Measurements from ENCODE around the gene PLA2G6. TPM values are rescaled to one million over a fixed set of nuclear protein-coding genes. Genes with fewer than 3 reads are reported as not detected.

The PLA2G6 gene
- total RNA-seq, 1 donor from 2014 or later, result 54.1 TPM

DNA sequence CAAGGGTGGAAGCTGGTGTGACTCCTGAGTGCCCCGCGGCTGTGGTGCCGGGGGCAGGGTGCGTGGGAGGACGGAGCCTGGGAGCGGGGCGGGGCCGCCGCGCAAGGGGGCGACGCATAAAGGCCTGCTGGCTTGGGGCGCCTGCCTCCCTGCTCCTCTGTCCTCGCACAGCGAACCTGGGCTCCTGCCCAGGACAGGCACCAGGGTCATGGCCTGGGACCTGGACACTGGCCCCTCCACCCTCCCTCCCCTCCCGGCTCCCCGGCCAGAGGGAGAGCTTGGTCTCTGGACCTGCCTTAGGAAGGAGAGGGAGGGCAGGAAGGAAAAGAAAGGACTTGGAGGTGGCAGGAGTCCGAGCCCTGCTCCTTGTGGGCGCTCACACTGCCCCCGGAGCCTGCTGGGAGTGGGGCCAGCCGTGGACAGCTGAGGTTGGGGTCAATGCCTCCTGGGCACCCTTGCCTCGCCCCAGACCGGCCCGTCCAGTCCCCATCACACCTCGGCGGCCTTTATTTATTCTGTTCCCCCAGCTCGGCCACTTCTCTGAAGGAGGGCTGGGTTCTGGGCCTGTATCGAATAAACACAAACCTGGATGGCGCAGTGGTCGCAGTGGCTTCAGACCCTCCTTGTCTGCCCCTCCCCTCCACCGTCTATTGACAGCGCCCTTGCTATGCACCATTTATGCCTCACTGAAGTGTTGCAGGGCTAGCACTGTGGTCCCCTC lies 106.4 kb downstream of the PLA2G6 start:
- no peak for DNase-seq (ENCODE audit: low spot score)

DNA sequence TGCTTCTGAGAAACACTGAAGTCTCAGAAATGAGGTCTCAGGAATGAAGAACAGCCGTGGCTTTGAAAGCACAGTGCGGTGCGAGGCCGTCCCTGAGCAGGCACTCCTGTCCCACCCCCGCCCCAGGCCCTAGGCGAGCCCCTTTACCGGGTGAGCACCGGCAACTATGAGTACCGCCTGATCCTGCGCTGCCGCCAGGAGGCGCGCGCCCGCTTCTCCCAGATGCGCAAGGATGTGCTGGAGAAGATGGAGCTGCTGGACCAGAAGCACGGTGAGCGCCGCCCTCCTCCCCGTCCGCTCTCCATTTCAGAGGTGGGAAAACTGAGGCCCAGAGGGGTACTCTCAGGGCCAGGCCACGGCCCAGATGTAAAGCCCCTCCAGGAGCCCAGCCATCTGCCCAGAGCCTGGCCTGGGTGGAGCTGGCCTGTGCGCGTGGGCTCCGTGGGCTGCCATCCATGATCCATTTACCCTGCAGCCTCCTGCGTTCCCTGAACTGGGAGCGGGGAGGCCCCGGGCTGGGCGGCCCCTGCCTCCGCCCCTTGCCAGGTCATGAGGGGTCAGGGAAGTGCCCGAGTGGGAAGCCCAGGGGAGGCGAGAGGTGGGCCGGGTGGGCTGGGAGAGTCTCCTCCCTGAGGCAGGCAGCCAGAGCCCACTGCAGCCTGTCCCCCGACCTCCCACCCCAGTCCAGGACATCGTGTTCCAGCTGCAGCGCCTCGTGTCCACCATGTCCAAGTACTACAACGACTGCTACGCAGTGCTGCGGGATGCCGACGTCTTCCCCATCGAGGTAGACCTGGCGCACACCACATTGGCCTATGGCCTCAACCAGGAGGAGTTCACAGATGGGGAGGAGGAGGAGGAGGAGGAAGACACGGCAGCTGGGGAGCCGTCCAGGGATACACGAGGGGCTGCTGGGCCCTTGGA lies 107.2 kb downstream of the PLA2G6 start:
- DNase-seq (ENCODE audit: low spot score), result no peak

DNA sequence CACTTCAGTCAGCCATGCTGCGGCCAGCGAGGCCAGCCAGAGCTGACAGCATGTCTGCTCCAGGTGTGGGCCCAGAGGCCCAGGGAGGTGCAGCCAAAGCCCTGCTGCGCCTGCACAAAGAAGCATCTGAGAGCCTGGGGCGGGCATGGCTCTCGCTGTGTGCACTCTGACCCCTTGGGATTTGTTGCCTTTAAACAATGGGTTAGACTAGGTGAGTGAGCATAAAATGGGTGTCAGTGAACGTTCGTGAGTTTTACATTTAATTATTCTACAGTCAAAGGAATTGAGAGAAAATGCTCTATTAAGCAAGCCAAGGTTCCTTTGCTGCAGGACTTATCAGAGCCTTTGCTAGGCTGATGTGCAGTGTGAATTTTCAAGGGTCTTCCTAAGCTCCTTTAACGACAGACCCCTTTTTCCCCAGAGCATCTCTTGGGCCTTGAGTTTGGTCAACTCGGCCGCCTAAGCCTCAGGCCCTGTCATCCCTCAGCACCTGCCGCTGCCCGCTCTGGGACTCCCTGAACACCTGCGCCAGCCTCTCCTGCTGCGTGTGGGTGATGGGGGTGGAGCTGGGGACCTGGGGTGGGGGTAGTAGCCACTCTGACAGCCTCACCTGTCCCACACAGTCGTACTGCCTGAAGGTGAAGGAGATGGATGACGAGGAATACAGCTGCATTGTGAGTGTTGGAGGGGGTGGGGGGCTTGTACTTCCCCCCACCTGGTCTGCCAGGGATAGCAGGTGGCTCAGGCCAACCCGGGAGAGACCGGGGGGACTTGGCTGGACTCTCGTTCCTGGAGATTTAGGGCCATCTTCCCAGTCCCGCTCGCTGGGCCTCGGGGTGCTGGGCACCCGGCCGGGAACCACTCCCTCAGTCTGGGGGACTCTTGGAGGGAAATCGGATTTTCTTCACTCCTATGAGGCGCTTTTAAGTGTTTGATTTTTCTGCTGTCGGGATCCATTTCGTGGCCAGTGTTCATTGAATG lies 108.2 kb downstream of the PLA2G6 start:
- no peak for DNase-seq (ENCODE audit: low spot score)

DNA sequence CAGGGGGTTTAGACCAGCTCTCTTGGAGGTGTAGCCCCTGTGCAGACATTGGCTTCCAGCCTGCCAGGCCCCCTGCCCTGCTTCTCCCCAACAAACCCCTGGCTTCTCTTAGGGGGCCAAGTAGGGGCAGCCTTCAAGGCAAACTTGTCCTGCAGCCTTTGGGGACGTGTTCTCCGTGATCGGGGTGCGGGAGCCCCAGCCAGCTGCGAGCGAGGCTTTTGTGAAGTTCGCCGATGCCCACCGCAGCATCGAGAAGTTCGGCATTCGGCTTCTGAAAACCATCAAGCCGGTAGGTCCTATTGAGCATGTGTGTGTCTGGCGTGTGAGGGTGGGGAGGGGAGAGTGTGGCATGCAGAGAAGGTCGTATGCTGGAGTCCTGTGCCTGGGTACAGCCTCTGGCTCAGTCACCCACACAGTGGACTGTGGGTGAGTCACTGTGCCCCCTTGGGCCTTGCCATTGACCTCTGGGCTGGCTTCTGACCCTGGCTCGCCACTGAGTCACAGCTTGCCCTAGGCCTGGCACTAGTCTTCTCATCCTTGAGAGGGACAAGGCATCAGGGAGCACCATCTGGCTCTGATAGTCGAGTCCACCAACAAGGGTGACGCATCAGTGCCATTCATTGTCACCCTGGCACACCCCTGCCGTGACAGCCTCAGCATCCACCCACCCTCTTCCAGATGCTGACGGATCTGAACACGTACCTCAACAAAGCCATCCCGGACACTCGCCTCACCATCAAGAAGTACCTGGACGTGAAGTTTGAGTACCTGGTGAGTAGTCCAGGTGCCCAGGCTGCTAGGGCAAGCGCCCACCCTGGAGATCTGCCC lies 109.1 kb downstream of the PLA2G6 start:
- DNase-seq (ENCODE audit: low spot score), result no peak

DNA sequence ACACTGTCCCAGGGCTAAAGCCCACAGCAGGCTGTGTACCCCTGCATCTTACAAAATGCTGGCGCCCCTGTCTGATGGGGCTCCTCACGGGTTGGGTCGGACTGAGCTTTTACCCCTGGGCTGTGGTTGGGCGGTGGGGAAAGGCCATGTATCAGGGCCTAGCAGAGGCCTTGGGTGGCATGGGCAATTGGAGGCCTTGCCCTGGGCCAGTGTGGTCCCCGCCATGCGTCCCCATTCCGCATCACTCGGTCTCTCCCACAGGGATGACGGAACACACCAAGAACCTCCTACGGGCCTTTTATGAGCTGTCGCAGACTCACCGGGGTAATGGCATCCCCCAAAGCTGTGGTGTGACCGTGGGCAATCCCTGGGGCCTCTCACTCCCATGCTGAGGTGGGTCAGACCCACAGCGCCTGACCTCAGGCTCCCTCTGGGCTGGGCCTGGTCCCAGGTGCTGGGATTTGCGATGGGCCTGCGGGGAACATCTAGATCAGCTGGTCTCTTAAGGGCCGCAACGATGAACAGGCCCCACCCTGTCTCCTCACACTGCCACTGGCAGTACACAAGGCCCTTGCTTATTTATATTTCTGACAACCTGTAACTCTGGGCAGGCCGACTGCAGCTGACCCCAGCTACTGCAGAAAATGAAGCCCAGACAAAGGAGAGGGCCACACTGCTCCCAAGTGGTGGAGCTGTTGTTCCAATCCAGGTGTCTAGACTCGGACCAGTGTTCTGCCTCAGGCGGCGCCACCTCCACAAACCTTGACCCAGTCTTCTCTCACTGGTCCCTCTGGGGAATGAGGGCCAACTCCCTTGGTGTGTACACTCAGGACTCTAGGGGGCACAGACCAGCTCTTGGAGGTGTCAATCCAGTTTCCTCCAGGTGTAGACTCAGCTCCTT lies 110.0 kb downstream of the PLA2G6 start:
- no peak for DNase-seq (ENCODE audit: low spot score)

DNA sequence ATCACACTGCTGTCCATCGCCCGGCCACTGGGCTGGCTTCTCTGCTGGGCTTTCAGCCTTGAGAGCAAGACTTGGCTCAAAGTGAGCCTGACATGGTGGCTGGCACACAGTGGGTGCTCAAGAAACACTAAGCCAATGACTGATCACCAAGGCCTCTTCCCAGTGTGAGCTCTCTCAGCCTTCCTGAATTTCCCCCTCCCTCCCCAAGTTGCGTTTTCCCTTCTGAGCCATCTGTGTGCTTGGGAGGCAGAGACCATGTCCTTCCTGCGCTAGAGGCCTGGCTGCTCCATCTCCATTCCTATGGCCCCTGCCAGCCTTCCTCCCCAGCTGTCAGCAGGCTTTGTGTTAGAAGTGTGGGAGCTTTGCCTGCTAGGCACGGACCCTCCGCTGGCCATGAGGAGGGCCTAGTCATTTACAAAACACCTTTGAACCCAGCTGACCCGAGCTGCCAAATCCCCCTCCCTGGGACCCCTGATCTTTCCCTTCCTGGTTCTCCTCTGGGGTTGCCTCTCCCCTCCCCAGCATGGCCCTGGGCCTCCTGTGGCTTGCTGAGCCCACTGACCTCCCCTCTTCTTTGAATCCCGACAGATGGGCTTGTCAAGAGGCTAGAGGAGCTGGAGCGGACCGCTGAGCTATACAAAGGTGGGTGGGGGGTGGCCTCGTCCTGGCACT lies 111.2 kb downstream of the PLA2G6 start:
- no peak for DNase-seq (ENCODE audit: low spot score)

DNA sequence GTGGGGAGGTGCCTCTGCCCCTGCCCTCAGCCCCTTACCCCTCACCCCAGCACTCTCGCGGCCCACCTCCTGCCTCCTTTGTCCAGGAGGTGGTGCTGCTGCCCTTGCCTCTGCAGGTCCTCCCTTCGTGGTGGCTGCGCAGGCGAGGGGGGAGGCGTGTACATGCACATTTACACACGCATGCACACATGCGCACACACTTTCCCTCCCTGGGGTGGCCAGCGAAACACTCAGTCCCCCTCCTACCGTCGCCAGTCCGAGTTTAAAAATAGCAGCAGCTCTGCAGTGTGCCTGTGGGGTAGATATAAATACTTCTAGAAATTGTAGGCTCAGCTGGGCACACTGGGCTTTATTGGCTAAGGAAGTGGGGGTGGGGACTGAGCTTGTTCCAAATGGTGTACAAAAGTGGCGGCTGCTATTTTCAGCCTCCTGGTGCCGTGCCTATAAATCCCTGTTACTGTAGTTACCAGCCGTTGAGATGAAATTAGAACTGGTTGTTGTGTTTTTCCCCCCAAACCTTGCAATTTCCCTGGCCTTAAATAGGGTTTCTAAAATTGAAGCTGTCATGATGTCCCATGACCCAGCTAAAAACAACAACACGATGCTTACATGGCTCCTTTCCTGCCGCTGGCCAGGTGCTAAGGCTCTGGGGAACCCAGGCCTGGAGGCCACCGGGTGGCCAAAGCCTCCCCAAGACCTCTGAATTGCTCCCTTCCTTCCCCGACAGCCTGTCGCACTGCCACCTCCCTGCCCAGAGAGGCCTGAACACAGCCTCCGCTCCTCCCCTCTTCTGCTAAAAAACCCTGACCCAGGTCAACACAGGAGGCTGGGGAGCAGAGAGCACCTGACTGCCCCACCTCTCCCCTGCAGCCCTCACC lies 112.0 kb downstream of the PLA2G6 start:
- DNase-seq (ENCODE audit: low spot score), result no peak

DNA sequence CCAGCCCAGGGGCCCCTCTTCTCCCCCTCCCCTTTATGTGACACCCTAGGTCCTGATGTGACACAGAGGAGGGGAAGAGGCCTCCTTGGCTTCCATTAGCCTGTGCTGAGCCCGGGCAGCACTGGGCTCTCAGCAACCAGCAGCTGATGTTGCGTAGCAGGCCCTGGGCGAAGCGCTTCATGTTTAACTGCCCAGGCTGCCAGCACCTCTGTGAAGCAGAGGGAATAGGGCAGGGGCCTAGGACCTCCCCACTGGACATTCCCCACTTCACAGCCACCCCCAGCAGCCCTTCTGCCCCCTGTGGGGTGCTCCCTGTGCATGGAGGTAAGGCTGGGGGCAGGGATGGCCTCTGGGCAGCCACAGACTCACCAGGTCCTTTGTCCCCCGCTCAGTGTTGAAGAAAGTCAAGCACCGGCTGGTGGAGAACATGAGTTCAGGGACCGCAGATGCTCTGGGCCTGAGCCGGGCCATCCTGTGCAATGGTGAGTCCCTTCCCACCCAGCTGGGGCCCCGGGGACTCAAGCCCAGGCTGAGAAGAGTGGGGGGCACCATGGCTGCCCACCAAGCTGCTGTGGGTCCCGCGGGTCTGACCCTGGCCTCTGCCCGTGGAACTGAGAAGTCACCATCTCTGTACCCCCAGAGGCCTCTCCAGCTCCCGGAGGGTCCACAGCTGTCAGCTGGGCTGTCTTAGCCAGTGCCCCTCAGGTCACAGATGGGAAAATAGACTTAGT lies 112.8 kb downstream of the PLA2G6 start:
- no peak for DNase-seq (ENCODE audit: low spot score)

DNA sequence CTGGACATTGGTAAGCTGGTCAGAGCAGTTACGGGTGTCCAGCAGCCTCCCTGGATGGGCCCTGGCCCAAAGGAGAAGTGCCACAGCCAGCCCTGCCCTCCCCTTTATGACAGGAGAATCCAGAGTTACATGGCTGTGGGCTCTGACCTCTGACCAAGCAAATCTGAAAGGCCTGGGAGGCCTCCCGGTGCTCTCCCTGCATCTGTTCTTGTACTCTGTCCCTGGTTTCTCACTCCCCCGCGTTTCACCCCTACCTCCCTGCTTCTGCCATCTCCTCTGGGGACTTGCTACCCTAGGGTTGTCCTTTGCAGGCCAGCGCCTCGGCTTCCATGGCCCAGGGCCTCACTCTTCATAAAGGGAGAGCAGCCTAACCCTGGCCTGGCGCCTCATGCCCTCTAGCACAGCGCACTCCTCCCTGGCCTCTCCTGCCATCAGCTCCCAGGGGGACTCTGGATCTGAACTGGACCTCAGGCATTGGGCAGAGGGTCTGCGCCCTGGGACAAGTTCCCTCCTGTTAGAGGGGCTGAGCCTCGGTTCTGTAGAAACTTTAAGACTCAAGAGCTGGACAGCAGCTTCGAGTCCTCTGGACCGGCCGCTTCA lies 113.8 kb downstream of the PLA2G6 start:
- DNase-seq (ENCODE audit: low spot score), result no peak

DNA sequence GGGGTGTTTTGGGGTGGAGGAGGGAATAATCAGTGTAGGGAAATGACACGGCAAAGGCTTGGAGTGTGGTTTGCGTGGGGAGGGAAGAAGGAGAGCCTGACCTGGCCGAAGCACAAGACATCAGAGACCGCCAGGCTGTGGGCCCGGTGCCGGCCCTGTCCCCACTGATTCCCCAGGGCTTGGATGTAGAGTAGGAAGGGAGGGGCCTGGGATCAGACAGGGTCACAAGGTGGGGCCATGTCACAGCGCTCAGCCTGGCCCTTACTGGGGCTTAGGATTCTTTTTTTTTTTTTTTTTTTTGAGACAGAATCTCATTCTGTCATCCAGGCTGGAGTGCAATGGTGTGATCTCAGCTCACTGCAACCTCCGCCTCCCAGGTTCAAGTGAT lies 114.6 kb downstream of the PLA2G6 start:
- no peak for DNase-seq (ENCODE audit: low spot score)

DNA sequence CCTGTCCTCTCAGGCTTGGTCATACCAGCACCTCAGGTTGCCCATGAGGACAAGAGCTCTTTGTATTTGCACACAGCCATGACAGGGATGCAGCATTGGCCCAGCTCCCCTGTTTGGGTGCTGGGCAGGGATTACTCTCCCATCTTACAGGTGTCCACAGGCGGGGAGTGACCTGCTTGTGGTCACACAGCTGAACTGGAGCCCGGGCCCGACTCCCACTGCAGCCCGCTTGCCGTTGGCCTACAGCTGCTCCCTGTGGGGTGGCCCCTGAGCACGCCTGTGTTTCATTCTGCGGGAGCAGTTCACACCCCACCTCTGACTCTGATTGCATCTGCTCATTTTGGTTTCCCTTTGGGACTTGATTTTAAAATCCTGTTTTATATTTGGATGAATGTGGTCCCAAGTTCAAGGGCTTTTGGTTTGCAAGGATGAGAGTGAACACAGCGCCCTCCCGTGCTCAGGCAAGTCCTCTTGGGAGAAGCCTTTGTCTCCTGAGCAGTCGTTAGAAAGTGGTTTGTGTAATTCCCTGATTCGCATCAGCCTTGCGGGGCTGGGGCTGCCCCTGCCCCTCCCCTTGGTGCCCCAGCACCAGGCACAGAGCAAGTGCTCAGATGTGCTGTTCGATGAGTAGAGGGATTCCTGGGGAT lies 115.1 kb downstream of the PLA2G6 start:
- no peak for DNase-seq (ENCODE audit: low spot score)

DNA sequence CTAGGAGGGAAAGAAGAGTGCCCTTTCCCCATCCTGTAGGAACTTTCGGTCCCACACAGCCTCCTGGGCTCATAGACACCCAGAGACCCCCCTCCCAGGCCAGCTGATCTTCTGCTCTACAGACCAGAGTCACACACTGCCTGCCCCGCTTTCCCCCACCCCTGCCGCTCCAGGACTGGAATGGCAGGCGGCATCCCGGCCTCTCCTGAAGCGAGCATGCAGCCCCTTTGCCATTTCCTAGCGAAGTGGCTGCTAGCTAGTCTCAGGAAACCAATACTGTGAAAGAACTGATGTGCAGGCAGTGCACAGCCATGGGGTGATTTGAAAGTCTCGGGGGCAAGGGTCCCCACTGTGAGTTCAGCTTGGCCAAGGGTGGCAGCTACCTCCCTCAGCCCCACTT lies 116.1 kb downstream of the PLA2G6 start:
- DNase-seq (ENCODE audit: low spot score), result no peak

DNA sequence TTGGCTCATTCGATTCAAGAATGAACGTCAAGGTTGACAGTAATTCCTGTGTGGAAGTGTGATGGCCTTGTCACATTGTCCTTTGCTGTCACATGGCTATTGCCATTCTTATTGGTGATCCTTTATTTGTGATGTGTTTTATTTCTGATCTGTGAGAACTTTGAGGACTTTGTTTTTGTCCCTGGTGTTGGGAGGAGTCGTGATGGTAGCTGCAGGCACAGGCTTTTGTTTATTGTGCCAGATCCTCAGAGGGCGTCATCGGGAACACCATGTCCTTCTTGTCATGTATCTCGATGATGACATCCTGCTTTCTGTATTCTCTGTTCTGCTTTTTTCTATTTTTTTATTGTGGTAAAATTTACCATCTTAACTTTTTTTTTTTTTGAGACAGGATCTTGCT lies 118.8 kb downstream of the PLA2G6 start:
- DNase-seq (ENCODE audit: low spot score), result no peak
